Activated naive CD8-positive, alpha-beta T cell treated with anti-CD3 and anti-CD28 coated beads for 36 hours (primary cell): Measurements from ENCODE around the gene COG5. TPM values are rescaled to one million over a fixed set of nuclear protein-coding genes. Genes with fewer than 3 reads are reported as not detected.
"Not testable (repeated sequence)": the region's sequence is repeated elsewhere in the genome, so short reads cannot be mapped to it uniquely, and the experiment has no call there.

Experiments
- DNase-seq: peaks from one replicate; pipeline ENCODE4 v3.0.0; 2021
- H3K27ac Mint-ChIP-seq: one replicate; pipeline ENCODE4 v1.8.0; 2022; ENCODE audit warnings: mild to moderate bottlenecking, moderate library complexity, mixed read lengths
- H3K27me3 Mint-ChIP-seq: one replicate; pipeline ENCODE4 v1.8.0; 2022; ENCODE audit warnings: mild to moderate bottlenecking, mixed read lengths
- H3K36me3 Mint-ChIP-seq: one replicate; pipeline ENCODE4 v1.8.0; 2021; ENCODE audit warnings: mild to moderate bottlenecking, mixed read lengths
- H3K4me1 Mint-ChIP-seq: one replicate; pipeline ENCODE4 v1.8.0; 2021; ENCODE audit warnings: mixed read lengths
- H3K4me3 Mint-ChIP-seq: one replicate; pipeline ENCODE4 v1.8.0; 2022; ENCODE audit warnings: mild to moderate bottlenecking, moderate library complexity, mixed read lengths
- H3K9me3 Mint-ChIP-seq: one replicate; pipeline ENCODE4 v1.8.0; 2022; ENCODE audit warnings: mixed read lengths
- total RNA-seq, 2 experiments: library from RNA; stranded (reverse); gene quantifications; one replicate each; pipeline ENCODE4 v1.2.3, GENCODE V29; 2021

COG5 gene
- total RNA-seq, 2 experiments from 2014 or later = 29.6 TPM

DNA sequence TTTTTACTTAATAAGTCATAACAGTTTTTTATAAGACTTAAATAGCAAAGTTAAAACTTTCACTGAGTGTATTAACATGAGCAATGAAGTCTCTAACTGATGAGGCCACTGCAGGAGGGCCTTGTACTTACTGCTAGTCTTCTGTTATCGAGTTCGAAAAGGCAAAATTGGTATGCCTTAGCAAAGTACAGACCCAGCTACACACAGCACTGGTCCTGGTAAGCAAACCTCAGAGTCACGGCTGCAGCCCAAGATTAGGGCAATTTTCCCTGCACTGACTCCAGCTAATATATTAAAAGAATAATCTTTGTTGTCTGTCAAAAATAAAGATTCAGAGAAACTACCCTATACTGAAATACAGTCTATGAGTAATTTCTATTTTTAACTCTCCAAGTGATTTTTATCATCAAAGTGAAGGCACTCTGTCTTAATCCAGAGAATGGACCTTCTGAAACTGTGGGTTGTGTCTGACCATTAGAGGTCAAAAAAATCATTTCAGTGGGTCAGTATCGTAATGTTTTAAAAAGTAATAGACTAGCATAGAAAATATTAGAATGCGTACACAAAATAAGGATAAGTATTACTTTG lies 309.2 kb downstream of the COG5 start:
- Mint-ChIP-seq H3K4me1 (peaks cover 8% of the 10 kb centered on the region), H3K27ac (no peak overlapping the region), H3K27me3 (no peaks in the 10 kb centered on the region), H3K9me3 (no peaks in the 10 kb centered on the region), H3K4me3 (no peak overlapping the region), H3K36me3 (peaks cover 9% of the 10 kb centered on the region)
- no peak for DNase-seq

- DNase-seq = no peak
- peaks cover 9% of the 10 kb centered on the region for H3K36me3 Mint-ChIP-seq
- H3K4me3 Mint-ChIP-seq = no peak overlapping the region
- H3K9me3 Mint-ChIP-seq = no peaks in the 10 kb centered on the region
- peaks cover 8% of the 10 kb centered on the region for H3K4me1 Mint-ChIP-seq
- H3K27me3 Mint-ChIP-seq = no peaks in the 10 kb centered on the region
- H3K27ac Mint-ChIP-seq = no peak overlapping the region
Measured at GRCh38 chr7:107253599-107253998, 310.1 kb downstream of the COG5 start.

DNA sequence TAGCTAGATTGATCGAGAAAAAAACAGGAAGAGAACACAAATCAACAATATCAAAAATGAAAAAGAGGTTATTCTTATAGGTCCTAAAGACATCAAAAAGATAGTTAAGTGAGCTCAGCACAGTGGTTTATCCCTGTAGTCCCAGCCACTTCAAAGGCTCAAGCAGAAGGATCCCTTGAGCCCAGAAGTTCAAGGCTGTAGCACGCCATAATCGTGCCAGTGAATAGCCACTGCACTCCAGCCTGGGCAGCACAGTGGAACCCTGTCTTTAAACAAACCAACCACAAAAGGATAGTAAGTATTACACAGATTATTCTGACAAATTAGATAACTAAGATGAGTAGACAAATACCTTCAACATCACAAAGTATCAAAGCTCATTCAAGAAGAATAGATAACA lies 311.8 kb downstream of the COG5 start:
- no peak overlapping the region for H3K27ac Mint-ChIP-seq
- H3K4me1 Mint-ChIP-seq = peaks cover 10% of the 10 kb centered on the region
- H3K9me3 Mint-ChIP-seq = peaks cover 2% of the 10 kb centered on the region
- no peak for DNase-seq
- peaks cover 18% of the 10 kb centered on the region for H3K36me3 Mint-ChIP-seq
- H3K4me3 Mint-ChIP-seq = no peak overlapping the region
- no peaks in the 10 kb centered on the region for H3K27me3 Mint-ChIP-seq

DNA sequence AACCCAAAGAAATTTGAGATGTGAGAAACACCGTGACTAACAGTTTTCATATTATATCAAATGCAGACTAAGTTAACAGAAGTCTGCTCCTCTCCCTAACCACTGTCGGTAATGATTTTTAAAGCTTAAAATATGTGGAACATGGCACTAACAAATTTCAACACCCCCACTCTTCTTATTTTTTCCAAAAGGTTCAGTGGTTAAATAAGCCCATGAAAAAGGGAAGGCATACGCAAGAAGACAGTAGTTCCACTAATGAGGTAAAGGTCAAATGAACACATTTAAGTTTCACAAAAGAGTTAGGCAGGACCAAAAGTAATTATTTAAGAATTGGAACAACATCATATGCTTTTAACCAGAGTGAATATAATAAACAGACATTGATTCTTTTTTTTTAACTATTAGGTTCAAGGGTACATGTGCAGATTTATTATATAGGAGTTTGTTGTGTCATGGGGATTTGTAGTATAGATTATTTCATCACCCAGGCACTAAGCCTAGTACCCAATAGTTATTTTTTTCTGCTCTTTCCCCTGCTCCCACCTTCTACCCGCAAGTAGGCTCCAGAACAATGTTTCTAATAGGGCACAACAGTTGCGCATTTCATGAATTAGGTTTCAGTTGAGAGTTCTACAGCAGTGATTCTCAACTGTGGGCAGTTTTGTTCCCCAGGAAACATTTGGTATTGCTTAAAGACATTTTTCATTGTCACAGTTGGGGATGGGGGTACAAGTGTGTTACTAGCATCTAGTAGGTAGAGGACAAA lies 315.0 kb downstream of the COG5 start:
- H3K36me3 Mint-ChIP-seq = peaks cover 49% of the 10 kb centered on the region
- H3K27me3 Mint-ChIP-seq = no peaks in the 10 kb centered on the region
- H3K27ac Mint-ChIP-seq = no peak overlapping the region
- H3K4me3 Mint-ChIP-seq = no peak overlapping the region
- H3K4me1 Mint-ChIP-seq = peaks cover 10% of the 10 kb centered on the region
- H3K9me3 Mint-ChIP-seq = peaks cover 15% of the 10 kb centered on the region
- DNase-seq = no peak

DNA sequence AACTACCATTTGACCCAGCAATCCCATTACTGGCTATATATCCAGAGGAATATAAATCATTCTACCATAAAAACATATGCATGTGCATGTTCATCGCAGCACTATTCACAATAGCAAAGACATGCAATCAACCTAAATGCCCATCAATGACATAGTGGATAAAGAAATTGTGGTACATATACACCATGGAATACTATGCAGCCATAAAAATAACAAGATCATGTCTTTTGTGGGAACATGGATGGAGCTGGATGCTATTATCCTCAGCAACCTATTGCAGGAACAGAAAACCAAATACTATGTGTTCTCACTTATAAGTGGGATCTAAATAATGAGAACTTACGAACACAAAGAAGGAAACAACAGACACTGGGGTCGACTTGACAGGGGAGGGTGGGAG lies 316.9 kb downstream of the COG5 start:
- H3K4me3 Mint-ChIP-seq, H3K27me3 Mint-ChIP-seq, DNase-seq, H3K4me1 Mint-ChIP-seq, H3K27ac Mint-ChIP-seq: not testable (repeated sequence)
- H3K36me3 Mint-ChIP-seq = peaks cover 57% of the 10 kb centered on the region
- H3K9me3 Mint-ChIP-seq = peaks cover 15% of the 10 kb centered on the region

DNA sequence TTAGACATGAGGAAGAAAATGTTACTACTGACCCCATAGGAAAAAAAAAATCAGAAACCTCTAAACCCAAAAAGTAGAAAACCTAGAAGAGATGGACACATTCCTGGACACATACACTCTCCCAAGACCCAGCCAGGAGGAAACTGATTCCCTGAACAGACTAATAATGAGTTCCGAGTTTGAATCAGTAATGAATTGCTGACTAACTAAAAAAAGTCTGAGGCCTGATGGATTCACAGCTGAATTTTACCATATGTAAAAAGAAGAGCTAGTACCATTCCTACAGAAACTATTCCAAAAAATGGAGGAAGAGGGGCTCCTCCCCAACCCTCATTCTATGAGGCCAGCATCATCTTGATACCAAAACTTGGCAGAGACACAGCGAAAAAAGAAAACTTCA lies 319.1 kb downstream of the COG5 start:
- Mint-ChIP-seq H3K27ac (no peak overlapping the region), H3K36me3 (peaks cover 56% of the 10 kb centered on the region), H3K4me1 (peaks cover 2% of the 10 kb centered on the region), H3K9me3 (peaks cover 15% of the 10 kb centered on the region), H3K4me3 (no peak overlapping the region), H3K27me3 (no peaks in the 10 kb centered on the region)
- DNase-seq = no peak

GRCh38 chr7:107242267-107242666 lies 321.5 kb downstream of the COG5 start:
- peaks cover 49% of the 10 kb centered on the region for H3K36me3 Mint-ChIP-seq
- no peak overlapping the region for H3K4me3 Mint-ChIP-seq
- peaks cover 15% of the 10 kb centered on the region for H3K9me3 Mint-ChIP-seq
- H3K4me1 Mint-ChIP-seq = no peaks in the 10 kb centered on the region
- H3K27me3 Mint-ChIP-seq = no peaks in the 10 kb centered on the region
- no peak for DNase-seq
- no peak overlapping the region for H3K27ac Mint-ChIP-seq

GRCh38 chr7:107237451-107237850 lies 326.3 kb downstream of the COG5 start:
- H3K4me3 Mint-ChIP-seq = no peak overlapping the region
- H3K36me3 Mint-ChIP-seq = peaks cover 8% of the 10 kb centered on the region
- no peak for DNase-seq
- H3K27ac Mint-ChIP-seq = no peak overlapping the region
- H3K9me3 Mint-ChIP-seq = no peaks in the 10 kb centered on the region
- no peaks in the 10 kb centered on the region for H3K4me1 Mint-ChIP-seq
- H3K27me3 Mint-ChIP-seq = no peaks in the 10 kb centered on the region

DNA sequence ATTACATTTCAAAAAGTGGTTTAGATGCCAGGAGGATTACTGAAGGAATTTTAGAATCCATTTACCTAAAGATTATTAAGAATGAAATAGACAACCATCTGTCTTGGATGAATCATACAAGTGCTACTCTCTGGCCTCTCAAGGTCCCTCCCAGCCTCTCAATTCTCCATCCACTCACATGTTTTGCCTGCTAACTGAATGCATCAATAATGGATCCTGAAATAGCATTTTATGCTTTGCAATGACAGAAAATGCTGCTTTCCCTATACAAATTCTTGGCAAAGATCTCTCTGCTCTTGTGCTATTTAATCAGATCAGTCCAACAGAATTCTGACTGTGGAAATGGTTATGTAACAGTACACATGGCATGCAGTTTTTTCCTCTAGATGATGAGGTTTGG lies 326.9 kb downstream of the COG5 start:
- DNase-seq = no peak
- H3K4me3 Mint-ChIP-seq = no peak overlapping the region
- no peaks in the 10 kb centered on the region for H3K9me3 Mint-ChIP-seq
- no peaks in the 10 kb centered on the region for H3K4me1 Mint-ChIP-seq
- no peak overlapping the region for H3K27ac Mint-ChIP-seq
- H3K27me3 Mint-ChIP-seq = no peaks in the 10 kb centered on the region
- peaks cover 8% of the 10 kb centered on the region for H3K36me3 Mint-ChIP-seq

- H3K27ac Mint-ChIP-seq = no peak overlapping the region
- no peak for DNase-seq
- H3K4me3 Mint-ChIP-seq = no peak overlapping the region
- peaks cover 6% of the 10 kb centered on the region for H3K36me3 Mint-ChIP-seq
- H3K27me3 Mint-ChIP-seq = no peaks in the 10 kb centered on the region
- no peaks in the 10 kb centered on the region for H3K4me1 Mint-ChIP-seq
- H3K9me3 Mint-ChIP-seq = no peaks in the 10 kb centered on the region
Measured at GRCh38 chr7:107234436-107234835, 329.3 kb downstream of the COG5 start.

DNA sequence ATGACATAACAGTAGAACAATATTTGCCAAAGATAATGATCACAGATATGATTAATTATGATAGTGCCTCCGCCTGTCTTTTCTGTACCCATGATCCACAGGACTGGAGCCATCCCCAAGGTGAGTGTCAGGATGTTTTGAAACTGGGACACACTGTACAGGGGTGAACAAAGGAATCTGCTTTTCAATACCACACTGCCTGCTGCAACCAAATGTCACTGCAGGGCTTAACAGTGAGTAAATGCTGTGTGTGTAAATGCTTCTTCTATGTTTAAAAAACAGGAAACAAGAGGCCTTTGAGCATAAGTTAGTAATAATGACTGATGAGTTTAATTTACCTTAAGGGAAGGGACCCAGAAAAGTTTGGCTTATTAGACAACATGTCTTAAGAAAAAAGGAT lies 329.7 kb downstream of the COG5 start:
- no peak for DNase-seq
- no peaks in the 10 kb centered on the region for H3K9me3 Mint-ChIP-seq
- no peak overlapping the region for H3K27ac Mint-ChIP-seq
- H3K4me3 Mint-ChIP-seq = no peak overlapping the region
- H3K36me3 Mint-ChIP-seq = peaks cover 7% of the 10 kb centered on the region
- no peaks in the 10 kb centered on the region for H3K4me1 Mint-ChIP-seq
- no peaks in the 10 kb centered on the region for H3K27me3 Mint-ChIP-seq

DNA sequence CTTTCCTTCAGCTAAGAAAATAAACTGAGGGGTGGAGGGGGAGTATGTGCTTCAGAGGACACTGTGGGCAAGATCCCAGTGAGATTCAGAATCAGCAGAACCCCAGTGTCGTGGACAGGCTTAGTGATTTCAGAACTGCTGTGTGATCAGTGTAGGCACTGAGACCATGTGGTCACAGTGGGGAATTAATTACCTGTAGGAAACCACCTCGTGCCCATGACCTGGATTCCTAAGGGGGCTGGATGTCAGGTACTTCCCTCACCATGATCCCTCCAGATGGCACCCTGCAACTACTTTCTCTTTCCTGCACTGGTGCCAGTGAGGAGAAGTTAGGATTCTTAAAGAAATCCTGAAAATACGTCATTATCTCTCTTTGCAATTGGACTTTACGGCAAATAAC lies 330.5 kb downstream of the COG5 start:
- no peaks in the 10 kb centered on the region for H3K27me3 Mint-ChIP-seq
- no peaks in the 10 kb centered on the region for H3K9me3 Mint-ChIP-seq
- DNase-seq = no peak
- H3K4me3 Mint-ChIP-seq = no peak overlapping the region
- H3K36me3 Mint-ChIP-seq = peaks cover 10% of the 10 kb centered on the region
- H3K27ac Mint-ChIP-seq = no peak overlapping the region
- H3K4me1 Mint-ChIP-seq = no peaks in the 10 kb centered on the region

- Mint-ChIP-seq H3K4me1 (no peaks in the 10 kb centered on the region), H3K9me3 (no peaks in the 10 kb centered on the region), H3K27ac (no peak overlapping the region), H3K36me3 (peaks cover 9% of the 10 kb centered on the region), H3K27me3 (no peaks in the 10 kb centered on the region), H3K4me3 (no peak overlapping the region)
- no peak for DNase-seq
Measured at GRCh38 chr7:107232568-107233090, 331.1 kb downstream of the COG5 start.

DNA sequence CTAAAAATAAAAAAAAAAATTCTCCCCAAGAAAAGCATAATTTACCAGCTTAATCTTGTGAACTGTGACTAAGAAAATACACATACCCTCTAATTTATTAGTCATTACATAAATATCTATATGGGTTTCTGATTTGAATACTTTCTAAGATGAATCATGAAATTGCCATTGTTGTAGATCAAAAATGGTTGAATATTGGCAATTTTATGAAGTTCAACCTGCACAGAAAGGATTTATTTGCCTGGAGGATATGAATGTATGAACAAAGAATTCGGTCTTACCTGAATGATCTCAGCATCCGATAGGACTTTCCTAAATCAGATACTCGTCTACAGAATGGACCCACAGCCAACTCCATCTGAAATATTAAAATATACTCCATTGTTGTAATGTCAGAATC lies 333.4 kb downstream of the COG5 start:
- H3K9me3 Mint-ChIP-seq = no peaks in the 10 kb centered on the region

GRCh38 chr7:107228291-107228690 lies 335.4 kb downstream of the COG5 start:
- peaks cover 11% of the 10 kb centered on the region for H3K36me3 Mint-ChIP-seq
- no peak for DNase-seq
- no peaks in the 10 kb centered on the region for H3K9me3 Mint-ChIP-seq
- H3K27me3 Mint-ChIP-seq = no peaks in the 10 kb centered on the region
- H3K4me1 Mint-ChIP-seq = no peaks in the 10 kb centered on the region
- no peak overlapping the region for H3K27ac Mint-ChIP-seq
- no peak overlapping the region for H3K4me3 Mint-ChIP-seq

More for the DNA sequence above, 333.4 kb downstream of the COG5 start:
- no peak for DNase-seq
- Mint-ChIP-seq H3K4me1 (no peaks in the 10 kb centered on the region), H3K27me3 (no peaks in the 10 kb centered on the region), H3K36me3 (peaks cover 11% of the 10 kb centered on the region), H3K4me3 (no peak overlapping the region), H3K27ac (no peak overlapping the region)
